DND-41 (cell line): ENCODE results near the gene ATP8A2.

Experiments used
- CTCF ChIP-seq: IDR thresholded peaks from 2 replicates; pipeline ENCODE4 v1.5.1; 2012; ENCODE audit warnings: borderline replicate concordance, low read length, moderate library complexity, mild to moderate bottlenecking; ENCODE audit not compliant: poor library complexity, severe bottlenecking; ENCODE audit errors: extremely low read depth
- EZH2 ChIP-seq: IDR thresholded peaks from 3 replicates; pipeline ENCODE4 v1.6.1; 2012; ENCODE audit warnings: borderline replicate concordance, low read depth, mild to moderate bottlenecking, moderate library complexity, low read length, inconsistent platforms; ENCODE audit not compliant: severe bottlenecking

GRCh38 chr13:25871389-25872125 lies 499.8 kb downstream of the ATP8A2 start:
- TF ChIP-seq CTCF (no peak), EZH2 (no peak)
